ENCODE data around the gene TPRG1.

TPRG1 gene

DNA sequence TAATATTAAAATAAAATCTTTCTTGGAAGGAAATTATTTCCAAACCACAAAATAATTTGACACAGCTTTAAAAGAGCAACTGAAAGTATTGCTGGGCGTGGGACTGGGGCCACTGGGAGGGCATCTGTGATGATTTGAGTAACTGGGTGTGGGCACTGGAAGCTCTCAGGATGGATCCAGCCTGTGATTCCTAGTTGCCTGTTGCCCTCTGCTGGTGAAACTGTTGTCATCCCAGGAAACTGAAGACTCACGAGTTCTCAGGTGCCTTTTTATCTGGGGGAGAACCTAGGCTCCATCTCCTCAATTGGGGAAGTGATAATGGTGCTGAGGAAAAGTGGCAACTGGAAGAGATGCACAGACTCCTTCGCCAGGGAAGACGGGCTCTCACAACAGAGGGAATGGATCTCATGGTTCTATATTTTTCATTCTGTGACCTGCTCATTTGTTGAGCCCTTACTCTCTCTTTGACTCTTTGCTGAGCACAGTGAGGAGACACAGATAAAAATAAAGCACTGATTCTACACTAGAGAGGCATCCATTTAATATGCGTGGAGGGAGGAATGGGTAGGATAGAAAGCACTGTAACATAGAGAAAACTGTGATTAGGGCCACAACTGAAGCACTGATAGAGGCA is 61.6 kb downstream of the TPRG1 start:
- DNase-seq: no peak

DNA sequence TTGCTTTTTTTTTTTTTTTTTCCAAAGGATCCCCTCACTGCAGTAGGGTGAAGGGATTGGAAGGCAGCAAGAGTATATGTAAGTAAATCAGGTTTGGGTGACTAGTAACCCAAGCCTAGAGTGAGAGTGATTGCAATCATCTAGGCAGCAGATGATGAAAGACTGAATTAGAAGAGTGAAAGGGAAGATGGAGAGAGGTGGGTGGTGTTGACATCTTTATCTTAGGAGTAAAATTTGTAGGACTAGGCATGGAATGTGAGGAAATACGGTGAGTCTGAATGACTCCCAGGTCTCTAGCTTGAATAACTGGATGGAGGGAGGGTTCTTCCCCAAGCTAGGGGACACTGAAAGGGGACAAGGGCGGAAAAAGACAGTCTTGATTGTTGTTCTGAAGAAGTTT is 63.4 kb downstream of the TPRG1 start:
- no peak for DNase-seq

DNA sequence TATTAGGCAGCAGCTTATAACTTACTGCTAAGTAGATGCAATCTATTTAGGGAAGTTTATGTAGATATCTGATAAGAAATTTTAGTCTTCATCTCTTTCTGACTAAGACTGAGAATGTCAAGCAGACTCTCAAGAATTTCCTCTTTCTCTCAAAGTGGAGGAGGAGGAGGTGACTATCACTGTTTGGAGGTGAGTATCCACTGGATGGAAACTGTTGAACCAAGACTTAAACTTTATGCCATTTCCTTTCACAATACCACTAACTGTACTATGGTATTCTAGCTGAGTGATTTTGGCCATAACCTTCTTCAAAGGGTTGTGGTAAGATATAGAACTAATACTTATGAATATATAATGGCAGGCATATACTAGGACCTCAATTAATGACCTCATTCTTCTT is 64.6 kb downstream of the TPRG1 start:
- no peak for DNase-seq

DNA sequence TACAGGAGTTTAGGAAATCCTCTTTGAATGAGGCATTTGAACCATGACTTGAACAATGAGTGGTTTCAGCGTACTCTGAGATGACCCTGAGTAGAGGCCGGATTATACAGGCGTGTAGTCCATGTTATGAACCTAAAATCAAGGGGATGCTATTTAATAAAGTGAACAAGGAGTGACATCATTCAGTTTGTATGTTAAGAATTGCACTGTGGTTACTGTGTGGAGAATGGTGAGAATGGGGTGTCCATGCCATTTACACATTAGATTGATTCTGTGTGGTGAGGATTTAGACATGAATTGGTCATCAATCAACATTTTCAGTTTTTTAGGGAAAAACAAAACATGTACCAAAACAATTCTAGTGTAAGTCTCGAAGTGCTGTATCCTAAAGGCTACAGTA is 65.8 kb downstream of the TPRG1 start:
- no peak for DNase-seq

DNA sequence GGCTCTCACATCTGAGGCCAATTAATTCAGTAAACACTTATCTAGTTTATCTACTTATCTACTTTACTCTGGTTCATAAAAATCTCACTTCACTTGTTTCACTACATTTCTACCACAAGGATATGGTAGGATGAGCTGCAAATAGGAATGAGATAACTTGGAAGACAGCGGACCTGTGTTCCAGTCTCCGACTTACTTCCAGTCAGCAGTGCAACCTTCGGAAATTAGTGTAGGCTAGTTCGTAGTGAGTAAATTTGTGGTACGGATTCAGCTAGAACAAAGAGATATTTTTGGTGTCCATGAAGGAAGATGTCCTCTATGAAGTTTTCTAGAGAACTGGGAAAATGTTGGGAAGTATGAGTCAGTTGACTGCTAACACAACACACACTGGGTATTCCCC is 66.3 kb downstream of the TPRG1 start:
- no peak for DNase-seq

DNA sequence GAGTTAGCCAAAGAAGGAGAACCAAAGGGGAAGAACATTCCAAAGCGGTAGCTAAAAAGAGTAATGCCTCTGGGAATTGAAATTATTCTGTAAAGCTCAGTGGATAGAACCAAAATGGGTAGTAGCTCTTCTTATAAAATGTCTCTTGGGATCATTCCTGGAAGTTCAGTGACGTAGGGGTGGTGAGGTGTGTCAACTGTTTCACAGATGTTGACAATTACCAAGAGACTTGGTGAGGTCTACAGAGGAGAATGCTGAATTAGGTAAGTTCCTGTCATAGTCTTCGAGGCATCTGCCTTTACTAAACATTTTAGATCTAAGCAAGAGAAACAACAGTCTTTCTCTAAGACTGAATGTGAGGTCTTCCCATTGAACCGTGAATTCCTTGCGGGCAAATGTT is 67.8 kb downstream of the TPRG1 start:
- DNase-seq: no peak

DNA sequence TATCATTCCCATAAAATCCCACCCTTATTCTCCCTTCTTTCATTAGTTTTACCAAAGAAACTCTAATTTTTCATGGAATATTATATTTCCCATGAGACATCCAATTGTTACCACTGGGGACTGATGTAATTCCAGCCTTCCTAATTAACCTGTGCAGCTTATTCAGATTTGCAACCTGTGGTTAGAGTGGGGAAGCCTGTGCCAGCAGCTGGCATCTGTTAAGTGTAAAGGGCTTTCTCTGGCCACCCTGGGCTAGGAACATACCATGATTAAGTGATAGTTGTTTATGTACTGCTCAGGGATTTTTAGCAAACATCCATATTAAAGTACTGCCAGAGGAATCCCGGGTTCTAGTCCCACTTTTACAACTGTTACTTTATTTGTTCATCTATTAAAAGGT is 78.2 kb downstream of the TPRG1 start:
- DNase-seq: no peak

DNA sequence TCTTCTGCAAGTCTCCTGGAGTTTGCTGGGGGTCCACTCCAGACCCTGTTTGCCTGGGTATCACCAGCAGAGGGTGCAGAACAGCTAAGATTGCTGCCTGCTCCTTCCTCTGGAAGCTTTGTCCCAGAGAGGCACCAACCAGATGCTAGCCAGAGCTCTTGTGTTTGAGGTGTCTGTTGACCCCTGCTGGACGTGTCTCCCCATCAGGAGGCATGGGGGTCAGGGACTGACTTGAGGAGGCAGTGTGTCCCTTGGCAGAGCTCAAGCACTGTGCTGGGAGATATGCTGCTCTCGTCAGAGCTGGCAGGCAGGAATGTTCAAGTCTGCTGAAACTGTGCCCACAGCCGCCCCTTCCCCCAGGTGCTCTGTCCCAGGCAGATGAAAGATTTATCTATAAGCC is 86.5 kb downstream of the TPRG1 start:
- DNase-seq: no peak

DNA sequence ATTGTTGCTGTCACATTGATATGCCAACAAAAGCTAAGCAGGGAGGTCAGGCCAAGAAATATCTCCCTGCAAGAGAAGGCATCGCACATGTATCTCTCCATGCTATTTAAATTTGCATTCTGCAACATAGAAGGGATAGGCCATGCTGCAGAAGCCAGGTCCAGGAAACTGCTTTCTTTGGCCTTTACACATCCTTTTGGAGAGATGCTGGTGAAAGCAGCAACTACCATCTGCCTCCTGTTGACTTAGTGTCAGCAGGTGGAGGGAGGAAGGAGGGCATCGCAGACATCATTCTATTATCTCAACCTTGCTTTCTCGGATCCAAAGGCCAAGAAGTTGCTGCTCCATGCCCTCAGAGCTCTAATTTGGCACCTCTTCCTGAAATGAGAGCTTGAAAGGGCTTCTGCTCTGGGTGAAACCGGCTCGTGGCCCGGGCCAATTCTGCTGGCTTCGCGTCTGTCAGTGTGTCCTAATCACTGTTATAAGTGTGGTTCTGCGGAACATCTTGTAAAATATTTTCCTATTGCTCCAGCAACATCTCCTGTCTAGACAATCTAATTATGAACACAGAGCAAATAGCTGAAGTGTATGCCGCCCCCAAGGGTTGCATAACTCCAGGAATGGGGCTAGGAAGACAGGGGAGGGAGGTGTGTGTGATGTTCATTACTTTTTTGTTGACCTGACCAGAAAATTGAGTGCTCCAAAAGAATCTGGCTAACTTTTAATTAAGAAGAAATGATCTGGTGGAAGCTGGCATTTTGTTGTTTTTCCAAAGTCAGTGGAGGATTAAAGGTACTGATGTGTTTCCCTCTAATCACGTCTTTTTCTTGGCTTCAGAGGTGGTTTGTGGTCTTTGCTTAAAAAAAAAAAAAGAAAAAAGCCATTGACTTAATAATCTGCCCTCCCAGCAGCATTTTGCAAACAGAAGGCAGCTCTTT is 89.1 kb downstream of the TPRG1 start:
- DNase-seq: no peak

DNA sequence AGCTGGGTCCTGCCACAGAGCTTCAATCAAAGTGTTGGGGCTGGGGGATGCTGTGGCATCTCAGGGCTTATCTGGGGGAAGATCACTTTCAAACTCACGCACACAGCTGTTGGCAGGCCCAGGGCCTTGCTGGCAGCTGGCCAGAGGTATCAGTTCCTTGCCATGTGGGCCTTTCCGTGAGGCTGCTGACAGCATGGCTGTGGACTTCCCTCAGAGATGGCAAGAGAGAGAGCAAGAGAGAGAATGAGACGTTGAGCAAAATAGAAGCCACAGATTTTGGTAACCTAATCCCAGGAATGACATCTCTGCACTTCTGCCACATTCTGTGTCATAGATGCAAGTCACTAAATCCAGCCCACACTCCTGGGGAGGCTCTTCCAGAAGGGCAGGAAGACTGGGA is 91.0 kb downstream of the TPRG1 start:
- no peak for DNase-seq

DNA sequence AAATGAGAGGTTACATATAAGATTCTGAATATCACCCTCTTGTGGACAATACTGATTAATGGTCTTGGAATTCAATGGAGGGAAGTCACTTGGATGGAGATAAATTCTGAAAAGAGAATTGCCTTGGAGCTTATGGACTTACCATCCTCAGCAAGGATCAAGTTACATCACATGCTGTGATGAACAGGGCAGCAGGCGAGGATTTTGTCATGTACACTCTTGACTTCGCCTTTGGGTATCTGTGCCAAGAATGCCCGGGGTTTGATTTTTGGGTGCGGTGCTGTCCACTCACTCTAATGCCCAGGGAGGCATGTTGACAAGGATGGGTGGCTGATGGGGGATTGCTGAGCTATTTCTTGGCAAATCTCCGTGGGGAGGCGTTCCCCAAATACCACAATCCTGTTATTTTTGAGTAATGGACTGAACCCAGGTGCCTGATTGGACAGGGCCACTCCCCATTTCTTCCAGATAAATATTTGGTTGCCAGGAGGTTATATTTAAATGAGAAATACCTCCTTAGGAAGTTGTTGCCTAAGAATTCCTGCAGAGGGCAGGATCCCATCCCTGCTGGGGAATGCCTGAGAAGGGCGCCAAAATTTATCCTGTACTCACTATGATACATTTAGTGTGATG is 96.3 kb downstream of the TPRG1 start:
- no peak for DNase-seq

DNA sequence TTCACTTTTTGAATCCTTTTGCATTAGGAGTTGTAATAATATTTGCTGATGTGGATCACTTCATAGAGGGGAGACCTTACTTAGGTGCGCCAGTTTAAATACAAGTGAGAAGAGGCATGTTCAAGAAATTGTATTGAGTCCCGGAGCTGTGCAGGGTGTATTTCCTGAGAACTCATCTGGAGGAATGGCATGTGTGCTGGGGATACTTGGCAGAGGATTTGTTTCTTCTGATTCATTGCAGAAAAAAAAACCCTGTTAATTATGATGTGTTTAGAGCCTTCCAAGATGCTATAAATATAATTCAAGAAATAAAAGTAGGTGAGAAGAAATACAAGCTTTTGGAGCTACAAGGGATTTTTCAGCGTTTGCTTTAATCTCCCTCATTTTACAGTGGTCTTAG is 97.6 kb downstream of the TPRG1 start:
- no peak for DNase-seq

DNA sequence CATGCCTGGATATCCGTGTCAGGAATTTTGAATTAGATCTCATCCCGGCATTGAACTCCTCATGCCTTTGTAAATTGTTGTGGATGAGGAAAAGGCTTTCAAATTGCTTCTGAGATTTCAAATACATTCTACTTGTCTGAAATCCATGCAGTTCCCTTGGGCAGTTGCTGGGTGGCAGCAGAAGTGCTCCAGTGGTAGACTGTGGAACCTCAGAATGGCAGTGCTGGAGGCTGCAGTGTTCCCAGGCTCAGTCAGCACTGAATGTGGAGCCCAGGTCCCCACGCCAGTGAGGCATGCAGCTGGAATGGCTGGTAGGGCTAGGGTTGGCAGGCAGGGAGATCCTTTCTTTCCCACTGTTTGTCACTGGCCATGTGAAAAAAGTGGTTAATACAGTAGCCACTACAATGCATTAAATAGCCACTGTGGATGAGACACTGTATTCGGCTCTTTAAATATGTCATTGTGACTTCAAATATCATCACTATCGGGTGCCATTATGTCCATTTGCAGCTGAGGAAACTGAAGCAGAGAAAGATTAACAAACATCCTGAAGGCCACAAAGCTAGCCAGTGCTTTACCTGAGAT is 98.6 kb downstream of the TPRG1 start:
- DNase-seq: no peak

DNA sequence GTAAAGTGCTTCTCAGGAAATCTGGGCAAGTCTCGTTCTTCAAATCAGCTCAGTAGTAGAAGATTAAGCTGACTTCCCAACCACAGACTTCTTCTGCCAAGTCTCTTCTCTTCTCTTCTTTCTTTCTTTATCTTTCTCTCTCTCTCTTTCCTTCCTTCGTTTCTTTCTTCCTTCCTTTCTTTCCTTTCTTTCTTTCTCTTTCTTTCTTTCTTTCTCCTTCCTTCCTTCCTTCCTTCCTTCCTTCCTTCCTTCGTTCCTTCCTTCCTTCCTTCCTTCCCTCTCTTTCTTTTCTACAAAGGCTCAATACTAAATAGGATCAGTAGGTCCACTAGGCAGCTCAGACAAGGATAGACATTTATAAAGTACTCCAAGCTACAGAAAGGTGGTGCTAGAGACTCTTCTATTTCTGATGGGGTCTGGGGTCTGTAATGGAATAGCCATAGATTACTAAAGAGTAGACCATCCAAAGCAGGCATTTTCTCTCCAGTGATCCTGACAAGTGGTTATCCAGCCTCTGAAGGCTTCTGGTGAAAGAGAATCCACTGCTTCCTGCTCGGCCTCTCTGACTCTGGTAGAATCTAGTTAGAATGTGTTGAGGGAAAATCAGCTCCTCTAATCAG is 100.8 kb downstream of the TPRG1 start:
- no peak for DNase-seq

DNA sequence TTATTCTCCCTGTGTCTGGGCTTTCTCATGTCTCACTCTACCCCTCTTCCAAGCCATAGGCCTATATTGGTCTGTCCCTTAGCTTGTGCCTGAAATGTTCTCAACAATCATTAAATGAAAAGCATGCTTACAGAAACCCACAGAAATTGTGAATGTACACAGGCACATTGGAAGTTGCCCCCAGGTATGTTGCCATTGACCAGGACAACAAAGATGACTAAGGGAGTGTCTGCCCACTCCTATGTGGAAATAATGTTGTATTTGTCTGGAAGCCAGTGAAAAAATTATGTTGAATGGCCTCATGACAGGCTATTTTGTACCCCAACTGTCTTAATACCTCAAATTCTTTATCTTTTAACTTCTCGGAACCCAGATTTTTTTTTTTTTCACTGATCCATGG is 102.0 kb downstream of the TPRG1 start:
- no peak for DNase-seq

DNA sequence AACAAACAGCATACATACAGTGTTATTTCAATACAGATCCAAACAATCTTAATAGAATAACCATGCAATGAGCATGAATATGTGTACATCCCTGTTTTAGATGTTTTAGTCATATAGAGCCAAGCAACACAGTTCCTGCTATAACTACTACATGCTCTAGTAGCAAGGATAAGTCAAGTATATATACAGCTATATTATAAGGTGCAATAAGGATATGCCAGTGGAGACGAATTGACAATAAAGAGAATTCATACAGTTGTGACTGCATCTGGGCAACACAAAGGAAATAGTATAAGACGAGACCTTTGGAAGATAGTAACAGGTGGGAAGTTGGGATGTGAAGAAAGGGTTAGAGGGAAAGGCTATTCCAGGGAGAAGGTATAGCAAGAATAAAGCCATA is 103.4 kb downstream of the TPRG1 start:
- no peak for DNase-seq

DNA sequence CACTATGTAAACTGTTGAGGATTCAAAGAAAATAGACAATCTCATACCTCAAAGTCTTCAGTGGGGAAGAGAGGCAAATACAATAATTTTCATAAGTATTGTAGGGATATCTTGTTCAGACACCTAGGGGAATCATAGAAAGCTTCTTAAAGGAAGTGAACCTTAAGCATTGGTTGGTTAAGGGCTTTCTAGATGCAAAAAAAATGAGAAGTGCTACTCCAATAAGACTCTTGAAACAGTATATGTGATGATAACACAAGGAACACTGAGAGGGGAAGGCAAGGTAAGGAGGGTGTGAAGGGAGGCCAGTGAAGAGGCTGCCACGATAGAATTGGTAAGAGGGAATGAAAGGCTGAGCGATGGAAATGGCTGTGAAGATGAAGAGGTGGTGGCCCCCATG is 104.1 kb downstream of the TPRG1 start:
- no peak for DNase-seq

DNA sequence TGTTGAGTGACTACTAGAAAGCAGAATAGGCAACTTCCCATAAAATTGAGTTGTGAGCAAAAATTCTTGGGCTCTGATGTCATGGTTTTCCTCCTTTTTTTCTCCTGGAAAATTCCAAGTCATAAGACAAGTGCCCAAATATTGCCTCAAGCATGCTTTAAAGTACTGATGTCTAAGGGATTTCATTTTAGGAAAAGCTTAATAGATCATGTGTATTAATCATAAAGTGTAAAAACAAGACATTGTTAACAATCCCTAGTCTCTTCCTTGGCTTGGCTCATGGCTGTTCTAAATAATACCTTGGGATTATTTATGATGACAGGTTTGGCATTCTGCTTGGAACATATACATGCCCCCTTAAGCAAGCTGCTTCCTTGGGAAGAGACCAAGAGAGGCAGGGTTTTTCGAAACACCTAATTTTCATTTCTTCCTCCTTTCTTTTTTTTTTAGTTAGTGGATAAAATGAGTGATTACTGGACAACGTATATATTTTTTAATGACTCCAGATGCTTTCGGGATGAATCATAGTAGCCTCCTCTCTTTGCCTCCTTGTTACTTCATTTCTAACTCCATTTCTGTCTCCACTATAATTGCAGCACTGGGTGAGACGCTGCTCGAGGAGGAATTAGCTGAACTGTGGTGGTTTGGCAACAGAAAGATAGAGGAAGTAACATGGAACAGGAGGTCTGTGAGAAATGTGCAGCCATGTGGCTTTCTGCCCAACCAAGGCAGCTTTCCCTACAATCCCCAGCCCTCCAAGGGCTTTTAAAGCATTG is 104.9 kb downstream of the TPRG1 start:
- no peak for DNase-seq

DNA sequence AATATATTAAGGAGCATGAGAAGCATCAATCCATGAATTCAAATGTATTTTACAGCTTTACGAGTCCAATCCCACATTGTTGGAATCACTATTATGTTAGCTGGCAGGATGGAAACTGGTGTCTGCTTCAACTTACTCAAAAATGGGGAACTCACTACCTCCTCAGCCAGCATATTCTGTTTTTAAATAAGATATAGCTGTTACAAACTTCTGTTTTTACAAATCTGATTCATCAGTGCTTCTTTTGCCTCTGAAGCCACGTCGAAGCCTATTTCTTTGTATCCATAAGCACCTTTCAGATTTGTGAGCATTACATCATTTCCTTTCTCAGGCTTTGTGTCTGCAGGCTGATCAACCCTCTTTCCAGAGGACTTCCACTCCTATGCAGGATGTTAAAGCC is 105.9 kb downstream of the TPRG1 start:
- no peak for DNase-seq

DNA sequence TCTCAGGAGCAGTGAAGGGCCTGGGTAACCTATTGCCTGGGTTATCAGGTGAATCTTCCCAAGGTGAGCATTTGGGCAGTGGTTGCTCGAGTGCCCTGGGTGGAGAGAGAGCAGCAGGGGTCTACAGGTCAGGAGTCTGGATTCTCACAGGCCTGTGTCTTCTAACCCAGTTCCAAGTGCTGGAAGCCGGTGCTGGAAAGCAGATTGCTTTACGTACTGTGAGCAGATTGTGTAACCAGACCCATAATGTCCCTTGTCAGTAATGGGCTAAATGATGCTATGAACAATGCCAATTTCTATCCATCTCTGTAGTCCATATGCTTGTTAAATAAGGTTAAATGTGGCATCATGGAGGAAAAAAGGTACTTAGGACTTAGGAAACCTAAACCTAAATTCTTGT is 106.5 kb downstream of the TPRG1 start:
- DNase-seq: no peak

DNA sequence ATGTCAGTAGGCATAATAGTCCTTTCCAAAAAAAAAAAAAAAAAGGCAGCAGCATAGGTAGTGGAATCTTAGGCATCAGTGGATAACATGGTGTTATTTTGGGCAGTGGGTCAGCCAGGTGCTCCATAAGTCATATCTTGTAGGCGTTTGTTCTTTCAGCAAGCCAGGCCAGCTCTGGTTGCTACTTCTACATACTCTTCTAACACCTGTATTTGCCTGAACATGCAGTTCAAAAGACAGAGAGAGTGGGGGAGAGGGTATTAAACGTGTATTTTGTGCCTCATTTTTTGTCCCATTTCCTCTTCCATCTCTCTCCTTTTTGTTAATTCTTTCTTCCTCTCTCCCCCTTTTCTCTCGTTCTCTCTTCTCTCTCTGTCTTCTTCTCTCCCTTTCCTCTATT is 110.4 kb downstream of the TPRG1 start:
- DNase-seq: no peak

DNA sequence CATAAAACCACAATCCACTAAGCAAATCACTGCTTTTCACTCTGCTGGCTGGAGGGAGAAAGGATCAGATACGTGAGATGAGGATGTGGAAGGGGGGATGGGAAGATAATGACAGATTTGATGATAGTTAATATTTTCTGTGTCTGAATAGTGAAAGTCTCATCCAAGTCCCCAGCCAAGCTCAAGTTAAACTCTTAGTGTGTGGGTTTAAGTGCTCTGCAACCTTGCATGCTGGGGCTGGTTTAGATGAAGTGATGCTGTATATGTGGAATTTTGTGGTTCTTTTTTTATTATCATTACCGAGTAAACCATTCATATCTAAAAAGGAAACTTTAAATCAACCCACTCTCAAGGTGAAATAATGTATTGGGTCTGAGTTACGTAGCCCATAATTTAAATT is 111.0 kb downstream of the TPRG1 start:
- DNase-seq: no peak

DNA sequence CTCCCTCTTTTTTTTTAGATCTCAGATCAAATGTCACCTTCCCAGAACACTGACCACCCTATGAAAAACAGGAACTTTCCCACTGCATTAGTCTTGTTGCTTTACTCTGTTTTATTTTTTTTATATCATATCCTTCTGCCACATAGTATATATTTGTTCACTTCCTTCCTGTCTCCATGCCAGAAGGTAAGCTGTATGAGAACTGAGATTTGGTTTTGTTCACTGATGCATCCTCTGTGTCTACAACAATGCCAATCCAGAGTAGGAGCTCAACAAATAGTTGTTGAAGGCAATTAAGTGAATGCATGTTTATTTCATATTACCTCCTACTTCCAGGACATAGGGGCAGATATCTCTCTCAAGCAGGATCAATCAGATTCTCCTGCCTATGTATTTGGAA is 114.4 kb downstream of the TPRG1 start:
- no peak for DNase-seq

Measured in activated CD8-positive, alpha-beta memory T cell treated with anti-CD3 and anti-CD28 coated beads for 24 hours (primary cell).